Fibroblast of gingiva (primary cell): ENCODE measurements around the gene YY1AP1.
"Not testable (repeated sequence)": the region's sequence is repeated elsewhere in the genome, so short reads cannot be mapped to it uniquely, and the experiment has no call there.

Experiments
- DNase-seq: peaks from one replicate; pipeline ENCODE4 v3.0.0-alpha.2; 2011; ENCODE audit warnings: low read depth

The YY1AP1 gene

DNA sequence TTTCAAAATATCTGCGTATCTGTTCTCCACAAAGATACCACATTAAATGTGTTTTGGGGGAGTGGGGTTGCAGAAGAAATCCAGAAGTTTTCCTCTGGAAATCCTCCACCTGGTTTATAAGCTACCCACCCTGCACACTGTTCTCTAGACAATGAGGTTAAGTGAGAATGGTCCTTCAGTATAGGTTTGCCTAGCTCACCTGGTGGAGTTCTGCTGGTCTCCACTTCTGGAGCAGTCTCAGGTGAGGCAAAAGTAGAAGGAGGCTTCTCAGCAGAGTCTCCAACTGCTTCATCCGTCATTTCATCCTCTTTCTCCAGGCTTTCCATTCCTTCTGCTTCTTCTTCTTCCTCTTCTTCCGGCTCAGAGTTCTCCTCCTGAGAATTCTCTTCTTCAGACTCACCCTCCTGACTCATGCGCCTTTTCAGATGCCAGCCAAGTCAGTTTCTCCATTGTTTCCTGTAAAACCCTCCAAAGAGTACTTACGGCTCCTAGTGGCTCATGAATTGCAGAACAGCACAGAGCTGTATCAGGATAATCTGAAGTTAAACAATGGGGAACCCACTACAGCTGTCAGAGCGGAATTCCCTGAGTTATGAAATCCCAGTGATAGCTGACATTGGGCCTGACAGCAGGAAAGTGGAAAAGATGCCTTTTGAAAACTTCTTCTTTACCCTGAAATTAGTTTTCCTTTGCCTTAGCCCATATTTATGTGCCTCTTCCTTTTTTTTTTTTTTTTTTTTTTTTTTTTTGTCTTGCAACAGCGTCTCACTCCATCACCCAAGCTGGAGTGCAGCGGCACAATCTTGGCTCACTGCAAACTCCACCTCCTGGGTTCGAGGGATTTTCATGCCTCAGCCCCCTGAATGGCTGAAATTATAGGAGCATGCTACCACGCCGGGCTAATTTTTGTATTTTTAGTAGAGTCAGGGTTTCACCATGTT lies 40.1 kb downstream of the YY1AP1 start:
- DNase-seq: peak; percentile 86

DNA sequence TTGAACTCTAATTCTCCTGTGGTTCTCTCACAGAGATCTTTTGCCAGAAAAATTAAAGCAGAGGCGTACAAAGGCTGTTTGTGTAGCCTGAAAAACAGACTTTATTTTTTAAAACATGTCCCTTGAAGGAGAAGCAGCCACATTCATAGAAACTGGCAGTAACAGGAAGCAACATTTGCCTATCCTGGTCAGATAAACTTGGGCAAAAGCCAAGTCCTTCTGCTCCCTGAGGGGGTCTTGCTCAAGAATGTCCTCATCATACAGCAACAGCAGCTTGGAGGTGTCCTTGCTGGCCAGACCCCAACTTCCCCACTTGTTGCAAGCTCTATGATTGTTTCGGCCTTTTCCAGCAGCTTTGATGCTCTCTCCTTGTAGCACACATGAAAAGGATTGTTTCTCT lies 42.3 kb downstream of the YY1AP1 start:
- DNase-seq: peak; percentile 78

DNA sequence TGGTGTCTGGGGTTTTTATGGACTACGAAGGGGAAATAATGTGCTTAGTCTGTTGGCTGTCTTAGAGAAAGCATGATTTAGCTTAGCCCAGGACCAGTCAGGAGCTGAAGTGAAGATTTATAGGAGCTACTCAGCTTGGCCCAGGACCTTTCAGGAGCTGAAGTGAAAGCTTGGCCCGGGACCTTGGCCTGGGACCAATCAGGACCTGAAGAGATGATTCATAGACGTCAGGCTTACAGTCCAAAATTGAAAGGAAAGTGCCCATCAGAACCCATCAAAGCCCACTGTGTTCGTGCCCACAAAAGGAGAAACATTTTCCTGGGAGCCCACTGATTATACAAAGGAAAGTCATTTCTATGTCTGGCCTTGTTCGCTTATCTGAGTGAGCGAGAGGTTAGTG lies 42.9 kb downstream of the YY1AP1 start:
- DNase-seq: no peak

DNA sequence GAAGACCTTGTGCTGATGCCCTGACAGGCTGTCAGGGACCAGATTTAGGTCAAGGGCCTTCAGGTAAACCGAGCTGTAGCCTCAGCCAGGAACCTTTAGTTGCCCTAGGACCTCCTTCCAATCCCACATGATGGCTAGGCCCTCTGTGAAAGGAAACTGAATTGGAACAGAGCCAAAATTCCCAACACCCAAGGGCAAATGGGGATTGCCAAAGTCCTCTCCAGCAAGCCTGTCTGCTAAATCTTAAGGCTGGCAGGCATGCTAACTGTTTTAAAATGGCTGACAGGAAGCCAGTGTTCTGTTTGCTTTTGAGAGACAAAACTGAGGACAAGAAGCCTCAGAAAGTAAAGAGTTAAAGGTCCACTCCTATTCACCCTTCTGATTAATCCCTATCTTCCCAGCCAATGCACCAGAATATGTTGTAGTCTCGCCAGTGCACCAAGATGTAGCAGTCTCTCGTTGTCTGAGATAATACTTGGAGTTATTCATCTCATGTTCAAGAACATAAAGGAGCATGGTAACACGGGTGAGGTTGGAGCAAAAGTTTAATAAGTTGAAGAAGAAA lies 43.5 kb downstream of the YY1AP1 start:
- DNase-seq: no peak

DNA sequence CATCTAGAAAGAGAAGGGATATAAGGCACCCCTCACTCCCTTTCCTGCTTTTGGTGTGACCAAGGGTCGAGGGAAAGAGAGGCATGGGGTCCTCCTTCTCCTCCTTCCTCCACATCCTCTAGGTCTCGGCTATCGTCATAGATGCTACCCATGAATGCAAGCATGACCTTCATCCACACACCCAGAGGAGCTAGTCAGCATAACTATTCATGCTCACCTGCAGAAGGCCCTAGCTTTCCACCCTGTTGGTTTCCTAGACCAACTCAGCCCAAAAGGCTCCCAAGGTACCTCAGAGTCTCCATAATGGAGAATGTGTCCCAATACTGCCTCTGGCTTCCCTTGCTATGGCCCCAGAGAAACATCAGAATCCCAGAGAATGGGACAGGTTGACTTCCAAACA lies 45.3 kb downstream of the YY1AP1 start:
- no peak for DNase-seq

DNA sequence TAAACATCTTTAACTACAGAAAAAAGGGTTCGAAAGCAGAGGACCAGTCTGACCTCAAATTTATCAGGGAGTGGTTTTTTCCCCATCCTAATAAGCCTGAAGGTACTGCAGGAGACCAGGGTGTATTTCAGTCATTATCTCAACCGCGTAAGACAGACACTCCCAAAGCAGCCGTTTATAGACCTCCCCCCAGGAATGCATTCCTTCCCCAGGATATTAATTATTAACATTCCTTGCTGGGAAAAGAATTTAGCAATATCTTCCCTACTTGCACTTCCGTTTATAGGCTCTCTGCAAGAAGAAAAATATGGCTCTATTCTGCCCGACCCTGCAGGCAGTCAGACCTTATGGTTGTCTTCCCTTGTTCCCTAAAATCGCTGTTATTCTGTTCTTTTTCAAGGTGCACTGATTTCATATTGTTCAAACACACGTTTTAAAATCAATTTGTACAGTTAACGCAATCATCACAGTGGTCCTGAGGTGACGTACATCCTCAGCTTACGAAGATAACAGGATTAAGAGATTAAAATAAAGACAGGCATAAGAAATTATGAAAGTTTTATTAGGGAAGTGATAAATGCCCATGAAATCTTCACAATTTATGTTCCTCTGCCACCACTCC lies 45.9 kb downstream of the YY1AP1 start:
- DNase-seq: not testable (repeated sequence)

DNA sequence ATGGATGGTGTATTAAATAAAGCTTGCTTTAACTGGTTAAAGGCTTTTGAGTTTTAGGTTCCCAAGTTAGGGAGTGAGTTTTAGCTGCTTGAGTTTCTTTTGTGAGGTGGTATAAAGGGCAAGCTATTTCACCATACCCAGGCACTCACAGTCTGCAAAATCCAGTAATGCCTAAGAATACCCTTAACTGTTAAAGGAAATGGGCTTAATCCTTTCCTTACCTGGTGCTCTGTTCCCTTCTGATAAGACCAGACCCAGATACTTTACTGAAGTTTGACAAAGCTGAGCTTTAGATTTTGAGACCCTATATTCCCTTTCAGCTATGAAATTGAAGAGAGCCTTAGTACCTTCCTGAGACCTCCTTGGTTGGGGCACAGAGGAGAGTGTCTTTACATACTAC lies 48.2 kb downstream of the YY1AP1 start:
- DNase-seq: no peak

DNA sequence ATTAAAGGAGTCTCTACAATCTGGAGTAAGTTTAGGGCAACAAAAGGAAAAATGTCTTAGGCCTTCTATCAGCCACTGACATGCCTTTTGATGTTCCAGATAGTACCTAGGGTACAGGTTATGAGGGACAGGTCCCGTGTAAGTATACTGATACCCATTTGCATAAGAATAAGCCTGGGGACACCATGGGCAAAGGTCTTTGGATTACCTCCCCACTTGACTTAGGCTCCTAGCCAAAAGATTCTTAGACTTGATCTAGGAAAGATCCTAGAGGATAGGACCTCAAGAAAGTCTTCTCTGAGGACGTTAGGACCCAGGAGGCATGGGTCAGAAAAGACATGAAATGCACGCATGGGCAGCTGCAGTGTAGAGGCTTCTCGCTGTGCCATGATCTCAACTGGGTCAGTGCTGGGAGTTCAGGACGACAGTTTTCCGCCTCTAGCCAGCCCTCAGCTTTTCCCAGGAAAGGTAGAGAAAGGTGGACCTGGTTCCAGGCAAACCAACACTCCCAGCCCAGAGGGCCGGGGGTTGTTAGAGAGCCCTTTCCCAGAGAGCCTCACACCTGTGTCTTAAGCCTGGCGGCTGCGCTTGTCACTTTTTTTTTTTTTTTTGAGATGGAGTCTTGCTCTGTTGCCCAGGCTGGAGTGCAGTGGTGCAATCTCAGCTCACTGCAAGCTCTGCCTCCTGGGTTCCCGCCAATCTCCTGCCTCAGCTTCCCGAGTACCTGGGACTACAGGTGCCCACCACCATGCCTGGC lies 52.0 kb downstream of the YY1AP1 start:
- DNase-seq: no peak

DNA sequence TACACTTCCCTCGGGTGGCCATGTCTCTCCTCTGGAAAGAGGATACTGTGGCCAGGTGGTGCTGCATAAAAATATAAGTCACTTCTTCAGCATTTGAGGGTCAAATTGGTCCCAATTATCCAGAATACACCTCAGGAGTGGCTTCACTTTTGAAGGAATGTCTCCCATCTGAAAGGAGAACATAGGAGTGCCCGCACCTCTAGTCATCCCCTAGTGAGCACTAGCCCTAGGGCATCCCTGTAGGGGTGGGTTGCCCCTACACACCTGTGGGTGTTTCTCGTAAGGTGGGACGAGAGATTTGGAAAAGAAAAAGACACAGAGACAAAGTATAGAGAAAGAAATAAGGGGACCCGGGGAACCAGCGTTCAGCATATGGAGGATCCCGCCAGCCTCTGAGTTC lies 62.1 kb downstream of the YY1AP1 start:
- DNase-seq: not testable (repeated sequence)

DNA sequence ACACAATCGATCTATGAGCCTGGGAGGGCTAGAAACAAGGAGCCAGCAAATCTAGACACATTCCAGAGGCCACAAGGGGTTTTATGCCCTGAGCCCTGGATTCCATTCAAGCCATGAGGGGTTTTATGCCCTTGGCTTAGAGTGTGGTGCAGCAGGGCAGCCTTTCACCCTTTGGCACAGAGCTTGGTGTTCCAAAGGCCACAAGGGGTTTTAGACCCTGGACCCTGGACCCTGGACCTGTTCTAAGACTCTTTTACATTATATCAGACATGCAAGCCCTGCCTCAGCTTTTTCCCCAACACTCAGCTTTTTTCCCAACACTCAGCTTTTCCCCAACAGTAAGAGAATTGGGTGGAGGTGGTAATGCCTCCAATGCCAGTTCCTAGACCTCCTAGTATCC lies 65.2 kb downstream of the YY1AP1 start:
- no peak for DNase-seq

DNA sequence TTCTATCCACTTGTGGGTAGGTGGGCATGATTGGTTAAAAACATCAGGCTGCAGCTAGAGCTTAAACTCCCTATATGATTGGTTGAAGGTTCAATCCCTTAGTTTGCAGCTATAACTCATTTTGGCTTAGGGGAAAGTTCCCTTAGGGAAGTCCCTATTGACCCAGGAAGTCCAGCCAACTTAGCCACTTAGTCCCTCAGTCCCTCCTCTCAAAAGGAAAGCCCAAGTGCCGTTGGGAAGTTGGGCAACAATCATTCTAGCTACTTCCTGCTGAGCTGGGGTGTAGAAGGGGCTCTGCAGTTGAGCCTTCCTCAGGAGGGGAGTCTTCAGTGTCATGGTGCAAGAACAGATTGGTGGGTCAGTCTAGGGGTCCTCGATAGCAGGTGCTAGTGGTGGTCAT lies 66.4 kb downstream of the YY1AP1 start:
- DNase-seq: no peak

DNA sequence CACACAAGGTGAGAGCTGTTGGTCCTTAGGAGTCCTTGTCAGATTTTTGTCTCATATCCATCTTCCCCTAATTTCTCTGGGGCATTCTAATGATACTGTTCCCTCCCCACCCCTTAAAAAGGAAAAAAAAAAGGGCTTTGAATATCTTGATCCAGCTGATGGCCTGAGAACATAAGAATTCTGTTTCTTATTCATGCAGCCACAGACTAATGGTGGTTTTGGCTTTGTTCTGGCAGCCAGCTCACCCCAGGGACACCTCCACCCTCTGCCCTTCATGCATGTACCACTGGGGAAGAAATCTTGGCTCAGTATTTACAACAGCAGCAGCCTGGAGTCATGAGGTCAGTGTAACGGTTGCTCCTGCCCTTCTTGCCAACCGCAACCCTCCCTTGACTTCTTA lies 75.3 kb downstream of the YY1AP1 start:
- not testable (repeated sequence) for DNase-seq

DNA sequence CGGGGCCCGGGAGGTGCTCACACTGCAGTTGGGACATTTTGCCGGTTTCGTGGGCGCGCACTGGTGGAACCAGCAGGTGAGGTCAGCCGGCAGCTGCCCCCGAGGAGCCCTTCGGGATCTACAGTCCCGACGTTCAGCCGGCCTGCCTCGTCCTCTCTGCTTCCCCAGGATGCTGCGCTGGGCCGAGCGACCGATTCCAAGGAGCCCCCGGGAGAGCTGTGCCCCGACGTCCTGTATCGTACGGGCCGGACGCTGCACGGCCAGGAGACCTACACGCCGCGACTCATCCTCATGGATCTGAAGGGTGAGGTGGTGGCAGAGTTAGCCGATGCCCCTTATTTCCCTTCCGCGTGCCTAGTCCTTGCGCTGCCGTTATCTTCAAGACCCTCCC lies 78.3 kb downstream of the YY1AP1 start:
- DNase-seq: not testable (repeated sequence)

DNA sequence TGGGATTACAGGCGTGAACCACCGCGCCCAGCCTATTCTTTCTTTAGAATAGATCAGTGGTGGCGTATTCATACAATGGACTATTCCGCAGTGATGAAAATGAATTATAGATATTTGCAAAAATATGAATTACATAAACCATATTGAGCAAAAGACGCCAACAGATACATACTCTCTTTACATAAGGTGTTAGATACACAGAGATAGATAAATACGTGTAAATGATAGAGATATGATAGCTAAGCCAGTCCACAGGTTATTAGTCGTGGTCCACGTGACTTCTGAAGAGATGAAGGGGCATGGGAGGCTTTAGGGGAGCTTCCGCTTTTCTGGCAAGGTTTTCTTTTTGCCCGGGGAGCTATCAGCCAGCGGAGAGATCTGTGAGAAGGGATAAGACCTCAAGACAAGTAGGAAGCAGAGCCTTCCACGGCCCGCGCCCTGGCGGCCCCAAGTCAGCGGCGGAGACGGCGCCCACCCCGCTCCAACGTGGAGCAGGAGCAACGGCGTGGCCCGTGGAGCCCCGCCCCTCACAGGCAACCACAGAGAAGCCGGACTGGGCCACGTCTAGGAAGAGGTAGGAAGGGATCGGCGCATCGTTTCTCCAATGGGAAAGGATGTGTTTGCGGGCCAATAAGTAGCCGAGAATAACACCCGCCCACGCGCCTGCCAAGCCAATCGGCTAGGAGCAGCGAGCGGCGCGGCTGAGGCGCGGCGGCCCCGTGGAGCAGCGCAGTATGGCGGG lies 78.9 kb downstream of the YY1AP1 start, which contains the start of gene MSTO1:
Gene MSTO1 (plus strand): TSS at position 704 of the 742 bp plus-strand sequence. CDS start 31 bp downstream, at position 735.
- peak; percentile 97 for DNase-seq
